SK-N-SH treated with all-trans-retinoic acid at 6 μM for 48 hours (cell line): ENCODE measurements around the gene MRPS21.

ENCODE experiments used
- ESRRG ChIP-seq: fragments of 250-450 bp; sonication (Bioruptor Pico); IDR thresholded peaks from 2 replicates; pipeline ENCODE4 v1.6.1; 2021; ENCODE audit warnings: mild to moderate bottlenecking
- ZFP3 ChIP-seq: fragments of 250-450 bp; sonication (Bioruptor Pico); IDR thresholded peaks from 2 replicates; pipeline ENCODE4 v1.5.0; 2020; ENCODE audit warnings: mild to moderate bottlenecking, moderate library complexity
- ZFP30 ChIP-seq: fragments of 450-650 bp; formaldehyde crosslinking; IDR thresholded peaks from 2 replicates; pipeline ENCODE4 v1.5.0; 2022; ENCODE audit warnings: mild to moderate bottlenecking, moderate library complexity
- TF ChIP-seq, protein P1 (sequence below): fragments of 250-450 bp; sonication (Bioruptor Pico); IDR thresholded peaks from 2 replicates; pipeline ENCODE4 v1.5.1; 2021; ENCODE audit warnings: mild to moderate bottlenecking, moderate library complexity
- TF ChIP-seq, protein P2 (sequence below): fragments of 250-450 bp; sonication (Bioruptor Pico); IDR thresholded peaks from 2 replicates; pipeline ENCODE4 v1.5.0; 2020; ENCODE audit warnings: mild to moderate bottlenecking, moderate library complexity

DNA sequence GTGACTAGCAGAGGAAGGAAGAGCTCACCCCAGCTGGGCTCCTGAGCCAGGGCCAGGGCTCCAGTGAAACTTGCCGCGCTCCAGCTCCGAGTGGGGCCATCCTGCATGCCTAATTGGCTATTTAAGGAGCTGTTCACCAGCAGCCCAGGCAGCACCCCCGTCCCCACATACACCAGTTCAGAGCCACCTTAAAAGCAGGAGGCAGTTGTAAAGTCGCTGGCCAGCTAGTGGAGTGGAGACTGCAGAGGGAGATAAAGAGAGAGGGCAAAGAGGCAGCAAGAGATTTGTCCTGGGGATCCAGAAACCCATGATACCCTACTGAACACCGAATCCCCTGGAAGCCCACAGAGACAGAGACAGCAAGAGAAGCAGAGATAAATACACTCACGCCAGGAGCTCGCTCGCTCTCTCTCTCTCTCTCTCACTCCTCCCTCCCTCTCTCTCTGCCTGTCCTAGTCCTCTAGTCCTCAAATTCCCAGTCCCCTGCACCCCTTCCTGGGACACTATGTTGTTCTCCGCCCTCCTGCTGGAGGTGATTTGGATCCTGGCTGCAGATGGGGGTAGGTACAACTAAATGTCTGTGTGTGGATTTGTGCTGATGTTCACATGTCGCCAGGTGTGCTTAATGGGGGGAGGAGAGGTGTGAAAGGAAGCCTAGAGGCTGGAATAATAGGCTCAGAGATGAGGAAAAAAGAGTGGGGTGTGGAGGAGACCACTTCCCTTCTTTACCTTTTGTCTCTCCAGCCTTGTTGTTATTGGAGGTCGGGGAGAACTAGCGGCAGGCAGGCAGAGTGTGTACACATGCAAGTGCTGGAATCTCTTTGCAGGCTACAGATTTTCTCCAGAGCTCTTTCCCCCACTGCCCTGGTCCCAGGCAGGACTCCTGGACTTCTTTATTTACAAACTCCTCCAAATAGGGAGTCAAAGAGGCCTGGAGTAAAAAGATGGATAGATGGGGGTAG, 35.8 kb upstream of the MRPS21 start, which contains the start of gene CA14:
- TF ChIP-seq, protein P1, sequence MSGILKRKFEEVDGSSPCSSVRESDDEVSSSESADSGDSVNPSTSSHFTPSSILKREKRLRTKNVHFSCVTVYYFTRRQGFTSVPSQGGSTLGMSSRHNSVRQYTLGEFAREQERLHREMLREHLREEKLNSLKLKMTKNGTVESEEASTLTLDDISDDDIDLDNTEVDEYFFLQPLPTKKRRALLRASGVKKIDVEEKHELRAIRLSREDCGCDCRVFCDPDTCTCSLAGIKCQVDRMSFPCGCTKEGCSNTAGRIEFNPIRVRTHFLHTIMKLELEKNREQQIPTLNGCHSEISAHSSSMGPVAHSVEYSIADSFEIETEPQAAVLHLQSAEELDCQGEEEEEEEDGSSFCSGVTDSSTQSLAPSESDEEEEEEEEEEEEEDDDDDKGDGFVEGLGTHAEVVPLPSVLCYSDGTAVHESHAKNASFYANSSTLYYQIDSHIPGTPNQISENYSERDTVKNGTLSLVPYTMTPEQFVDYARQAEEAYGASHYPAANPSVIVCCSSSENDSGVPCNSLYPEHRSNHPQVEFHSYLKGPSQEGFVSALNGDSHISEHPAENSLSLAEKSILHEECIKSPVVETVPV (CRISPR knock-in tag): no peak
- TF ChIP-seq, protein P2, sequence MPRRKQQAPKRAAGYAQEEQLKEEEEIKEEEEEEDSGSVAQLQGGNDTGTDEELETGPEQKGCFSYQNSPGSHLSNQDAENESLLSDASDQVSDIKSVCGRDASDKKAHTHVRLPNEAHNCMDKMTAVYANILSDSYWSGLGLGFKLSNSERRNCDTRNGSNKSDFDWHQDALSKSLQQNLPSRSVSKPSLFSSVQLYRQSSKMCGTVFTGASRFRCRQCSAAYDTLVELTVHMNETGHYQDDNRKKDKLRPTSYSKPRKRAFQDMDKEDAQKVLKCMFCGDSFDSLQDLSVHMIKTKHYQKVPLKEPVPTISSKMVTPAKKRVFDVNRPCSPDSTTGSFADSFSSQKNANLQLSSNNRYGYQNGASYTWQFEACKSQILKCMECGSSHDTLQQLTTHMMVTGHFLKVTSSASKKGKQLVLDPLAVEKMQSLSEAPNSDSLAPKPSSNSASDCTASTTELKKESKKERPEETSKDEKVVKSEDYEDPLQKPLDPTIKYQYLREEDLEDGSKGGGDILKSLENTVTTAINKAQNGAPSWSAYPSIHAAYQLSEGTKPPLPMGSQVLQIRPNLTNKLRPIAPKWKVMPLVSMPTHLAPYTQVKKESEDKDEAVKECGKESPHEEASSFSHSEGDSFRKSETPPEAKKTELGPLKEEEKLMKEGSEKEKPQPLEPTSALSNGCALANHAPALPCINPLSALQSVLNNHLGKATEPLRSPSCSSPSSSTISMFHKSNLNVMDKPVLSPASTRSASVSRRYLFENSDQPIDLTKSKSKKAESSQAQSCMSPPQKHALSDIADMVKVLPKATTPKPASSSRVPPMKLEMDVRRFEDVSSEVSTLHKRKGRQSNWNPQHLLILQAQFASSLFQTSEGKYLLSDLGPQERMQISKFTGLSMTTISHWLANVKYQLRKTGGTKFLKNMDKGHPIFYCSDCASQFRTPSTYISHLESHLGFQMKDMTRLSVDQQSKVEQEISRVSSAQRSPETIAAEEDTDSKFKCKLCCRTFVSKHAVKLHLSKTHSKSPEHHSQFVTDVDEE (CRISPR knock-in tag): no peak
- TF ChIP-seq ZFP30 (CRISPR knock-in tag) (no peak), ESRRG (CRISPR knock-in tag) (no peak), ZFP3 (CRISPR knock-in tag) (no peak)
